Hindlimb muscle (tissue), 1 donor: Measurements from ENCODE around the gene UBXN10. TPM values are rescaled to one million over a fixed set of nuclear protein-coding genes. Genes with fewer than 3 reads are reported as not detected.
"Not testable (repeated sequence)": the region's sequence is repeated elsewhere in the genome, so short reads cannot be mapped to it uniquely, and the experiment has no call there.

ENCODE experiments used
- DNase-seq: peaks from one replicate; pipeline ENCODE4 v3.0.0-alpha.2; 2013
- polyA plus RNA-seq: library from polyadenylated mRNA; unstranded; fragments of 120-200 nt; gene quantifications from one replicate; pipeline ENCODE4 v1.2.1, GENCODE V29; 2013; ENCODE audit not compliant: insufficient read length

Gene UBXN10
- polyA plus RNA-seq, 1 donor = 0.08 TPM

- DNase-seq = no peak
Observed at GRCh38 chr1:20209471-20209870, 23.6 kb downstream of the UBXN10 start.

GRCh38 chr1:20210736-20211460 lies 25.0 kb downstream of the UBXN10 start:
- DNase-seq = no peak

- no peak for DNase-seq
Observed at GRCh38 chr1:20211511-20211931, 25.6 kb downstream of the UBXN10 start.

- no peak for DNase-seq
Observed at GRCh38 chr1:20212085-20212684, 26.3 kb downstream of the UBXN10 start.

GRCh38 chr1:20212685-20213331 lies 26.9 kb downstream of the UBXN10 start:
- DNase-seq = peak; percentile 34

- DNase-seq = no peak
Observed at GRCh38 chr1:20215716-20216115, 29.8 kb downstream of the UBXN10 start.

GRCh38 chr1:20216574-20216973 lies 30.7 kb downstream of the UBXN10 start:
- no peak for DNase-seq

GRCh38 chr1:20219053-20219452 lies 33.2 kb downstream of the UBXN10 start:
- not testable (repeated sequence) for DNase-seq

- no peak for DNase-seq
Observed at GRCh38 chr1:20220036-20220435, 34.1 kb downstream of the UBXN10 start.

GRCh38 chr1:20223106-20223505 lies 37.2 kb downstream of the UBXN10 start:
- DNase-seq = no peak

- no peak for DNase-seq
Observed at GRCh38 chr1:20223551-20224419, 37.9 kb downstream of the UBXN10 start.

GRCh38 chr1:20224546-20224945 lies 38.6 kb downstream of the UBXN10 start:
- DNase-seq = no peak

GRCh38 chr1:20227704-20228103 lies 41.8 kb downstream of the UBXN10 start:
- no peak for DNase-seq

GRCh38 chr1:20228314-20228825 lies 42.5 kb downstream of the UBXN10 start:
- no peak for DNase-seq

GRCh38 chr1:20229171-20229570 lies 43.3 kb downstream of the UBXN10 start:
- no peak for DNase-seq

GRCh38 chr1:20232564-20232963 lies 46.7 kb downstream of the UBXN10 start:
- not testable (repeated sequence) for DNase-seq

- DNase-seq = no peak
Observed at GRCh38 chr1:20233394-20233793, 47.5 kb downstream of the UBXN10 start.

GRCh38 chr1:20233866-20234265 lies 48.0 kb downstream of the UBXN10 start:
- DNase-seq = peak; percentile 18

- no peak for DNase-seq
Observed at GRCh38 chr1:20234788-20235535, 49.1 kb downstream of the UBXN10 start.

GRCh38 chr1:20237646-20238045 lies 51.8 kb downstream of the UBXN10 start:
- no peak for DNase-seq

- no peak for DNase-seq
Observed at GRCh38 chr1:20240012-20240411, 54.1 kb downstream of the UBXN10 start.
